ENCODE results near the gene LMBRD1.

The LMBRD1 gene

DNA sequence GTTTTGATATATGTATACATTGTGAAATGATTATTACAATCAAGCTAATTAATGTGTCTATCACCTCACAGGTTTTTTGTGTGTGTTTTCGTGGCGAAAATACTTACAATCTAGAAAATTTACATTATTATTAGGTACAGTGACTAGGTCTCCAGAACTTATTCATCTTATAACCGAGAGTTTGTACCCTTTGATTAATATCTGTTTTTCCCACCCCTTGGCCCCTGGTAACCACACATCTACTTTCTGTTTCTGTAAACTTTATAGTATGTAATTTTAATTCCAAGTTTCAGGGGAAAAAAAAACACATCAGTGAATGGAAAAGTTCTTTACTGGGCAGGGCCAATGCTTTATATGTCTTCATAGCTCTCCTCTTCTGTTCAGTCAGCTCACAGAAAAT is 131.4 kb downstream of the LMBRD1 start (continued):
- TF ChIP-seq, protein P1, sequence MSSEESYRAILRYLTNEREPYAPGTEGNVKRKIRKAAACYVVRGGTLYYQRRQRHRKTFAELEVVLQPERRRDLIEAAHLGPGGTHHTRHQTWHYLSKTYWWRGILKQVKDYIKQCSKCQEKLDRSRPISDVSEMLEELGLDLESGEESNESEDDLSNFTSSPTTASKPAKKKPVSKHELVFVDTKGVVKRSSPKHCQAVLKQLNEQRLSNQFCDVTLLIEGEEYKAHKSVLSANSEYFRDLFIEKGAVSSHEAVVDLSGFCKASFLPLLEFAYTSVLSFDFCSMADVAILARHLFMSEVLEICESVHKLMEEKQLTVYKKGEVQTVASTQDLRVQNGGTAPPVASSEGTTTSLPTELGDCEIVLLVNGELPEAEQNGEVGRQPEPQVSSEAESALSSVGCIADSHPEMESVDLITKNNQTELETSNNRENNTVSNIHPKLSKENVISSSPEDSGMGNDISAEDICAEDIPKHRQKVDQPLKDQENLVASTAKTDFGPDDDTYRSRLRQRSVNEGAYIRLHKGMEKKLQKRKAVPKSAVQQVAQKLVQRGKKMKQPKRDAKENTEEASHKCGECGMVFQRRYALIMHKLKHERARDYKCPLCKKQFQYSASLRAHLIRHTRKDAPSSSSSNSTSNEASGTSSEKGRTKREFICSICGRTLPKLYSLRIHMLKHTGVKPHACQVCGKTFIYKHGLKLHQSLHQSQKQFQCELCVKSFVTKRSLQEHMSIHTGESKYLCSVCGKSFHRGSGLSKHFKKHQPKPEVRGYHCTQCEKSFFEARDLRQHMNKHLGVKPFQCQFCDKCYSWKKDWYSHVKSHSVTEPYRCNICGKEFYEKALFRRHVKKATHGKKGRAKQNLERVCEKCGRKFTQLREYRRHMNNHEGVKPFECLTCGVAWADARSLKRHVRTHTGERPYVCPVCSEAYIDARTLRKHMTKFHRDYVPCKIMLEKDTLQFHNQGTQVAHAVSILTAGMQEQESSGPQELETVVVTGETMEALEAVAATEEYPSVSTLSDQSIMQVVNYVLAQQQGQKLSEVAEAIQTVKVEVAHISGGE (tag by site-specific recombination; conservative IDR thresholded peaks at IDR 0.05; ENCODE audit: low read depth), result no peak
- TF ChIP-seq ZNF202 (tag by site-specific recombination; IDR thresholded peaks at IDR 0.05; ENCODE audit: borderline replicate concordance) (no peak), GLIS2 (tag by site-specific recombination; IDR thresholded peaks at IDR 0.05) (no peak), GLI4 (tag by site-specific recombination; IDR thresholded peaks at IDR 0.05) (no peak), ZFP3 (tag by site-specific recombination; IDR thresholded peaks at IDR 0.05; ENCODE audit: low read depth) (no peak)

DNA sequence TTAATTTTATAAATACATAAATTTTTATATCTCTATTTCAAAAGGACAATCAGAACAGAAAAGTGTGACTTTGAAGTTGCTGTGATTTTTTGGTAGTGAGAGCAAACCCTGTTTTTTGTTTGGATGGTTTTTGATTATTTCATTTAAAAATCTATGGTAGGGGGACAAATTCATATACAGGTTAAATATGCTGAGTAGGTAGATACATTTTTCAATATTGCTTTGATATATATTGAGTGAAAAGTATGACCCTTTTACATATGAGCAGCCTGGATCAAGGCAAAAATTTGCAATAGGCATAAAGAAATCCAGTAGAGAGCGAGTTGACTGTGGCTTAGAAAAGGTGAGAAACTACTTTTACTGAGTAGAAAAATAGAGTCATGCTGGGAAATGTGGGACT is 132.3 kb downstream of the LMBRD1 start:
- Histone ChIP-seq H3K4me3 (ENCODE audit: low read depth, low read length) (no peak overlapping the region), H3K27ac (ENCODE audit: extremely low read depth, low read depth, low read length) (no peak overlapping the region), H3K9me3 (ENCODE audit: control insufficient read depth, insufficient read depth, low read depth, low read length) (no peaks in the 10 kb centered on the region), H3K4me1 (ENCODE audit: control insufficient read depth, insufficient read depth, low read length) (no peaks in the 10 kb centered on the region), H3K36me3 (ENCODE audit: control insufficient read depth in 2 of 2, insufficient read depth in 1 of 2, low read length in 2 of 2) (no peaks in the 10 kb centered on the region)
- no peak for TF ChIP-seq ZNF184 (tag by site-specific recombination; IDR thresholded peaks at IDR 0.05)
- TF ChIP-seq ZNF624 (tag by site-specific recombination; IDR thresholded peaks at IDR 0.05), result no peak
- TF ChIP-seq IKZF3 (tag by site-specific recombination; IDR thresholded peaks at IDR 0.05), result no peak
- TF ChIP-seq, protein P2, sequence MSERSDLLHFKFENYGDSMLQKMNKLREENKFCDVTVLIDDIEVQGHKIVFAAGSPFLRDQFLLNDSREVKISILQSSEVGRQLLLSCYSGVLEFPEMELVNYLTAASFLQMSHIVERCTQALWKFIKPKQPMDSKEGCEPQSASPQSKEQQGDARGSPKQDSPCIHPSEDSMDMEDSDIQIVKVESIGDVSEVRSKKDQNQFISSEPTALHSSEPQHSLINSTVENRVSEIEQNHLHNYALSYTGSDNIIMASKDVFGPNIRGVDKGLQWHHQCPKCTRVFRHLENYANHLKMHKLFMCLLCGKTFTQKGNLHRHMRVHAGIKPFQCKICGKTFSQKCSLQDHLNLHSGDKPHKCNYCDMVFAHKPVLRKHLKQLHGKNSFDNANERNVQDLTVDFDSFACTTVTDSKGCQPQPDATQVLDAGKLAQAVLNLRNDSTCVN (tag by site-specific recombination; optimal IDR thresholded peaks at IDR 0.05), result no peak
- no peak for TF ChIP-seq MEIS1 (CRISPR knock-in tag; IDR thresholded peaks at IDR 0.05; ENCODE audit: borderline replicate concordance)
- no peak for TF ChIP-seq ZNF404 (tag by site-specific recombination; IDR thresholded peaks at IDR 0.05)
- TF ChIP-seq ZNF354C (tag by site-specific recombination; IDR thresholded peaks at IDR 0.05; ENCODE audit: borderline replicate concordance, low read depth), result no peak
- TF ChIP-seq ZNF830 (tag by site-specific recombination; IDR thresholded peaks at IDR 0.05; ENCODE audit: low read depth), result no peak
- TF ChIP-seq YY1 (tag by site-specific recombination; IDR thresholded peaks at IDR 0.05), result no peak
- TF ChIP-seq, protein P3, sequence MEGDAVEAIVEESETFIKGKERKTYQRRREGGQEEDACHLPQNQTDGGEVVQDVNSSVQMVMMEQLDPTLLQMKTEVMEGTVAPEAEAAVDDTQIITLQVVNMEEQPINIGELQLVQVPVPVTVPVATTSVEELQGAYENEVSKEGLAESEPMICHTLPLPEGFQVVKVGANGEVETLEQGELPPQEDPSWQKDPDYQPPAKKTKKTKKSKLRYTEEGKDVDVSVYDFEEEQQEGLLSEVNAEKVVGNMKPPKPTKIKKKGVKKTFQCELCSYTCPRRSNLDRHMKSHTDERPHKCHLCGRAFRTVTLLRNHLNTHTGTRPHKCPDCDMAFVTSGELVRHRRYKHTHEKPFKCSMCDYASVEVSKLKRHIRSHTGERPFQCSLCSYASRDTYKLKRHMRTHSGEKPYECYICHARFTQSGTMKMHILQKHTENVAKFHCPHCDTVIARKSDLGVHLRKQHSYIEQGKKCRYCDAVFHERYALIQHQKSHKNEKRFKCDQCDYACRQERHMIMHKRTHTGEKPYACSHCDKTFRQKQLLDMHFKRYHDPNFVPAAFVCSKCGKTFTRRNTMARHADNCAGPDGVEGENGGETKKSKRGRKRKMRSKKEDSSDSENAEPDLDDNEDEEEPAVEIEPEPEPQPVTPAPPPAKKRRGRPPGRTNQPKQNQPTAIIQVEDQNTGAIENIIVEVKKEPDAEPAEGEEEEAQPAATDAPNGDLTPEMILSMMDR (tag by site-specific recombination; IDR thresholded peaks at IDR 0.05), result no peak
- no peak for TF ChIP-seq ZFP3 (tag by site-specific recombination; IDR thresholded peaks at IDR 0.05; ENCODE audit: low read depth)
- no peak for TF ChIP-seq KLF10 (tag by site-specific recombination; IDR thresholded peaks at IDR 0.05)
- no peak for TF ChIP-seq ZNF37A (tag by site-specific recombination; IDR thresholded peaks at IDR 0.05)
- TF ChIP-seq, protein P4, sequence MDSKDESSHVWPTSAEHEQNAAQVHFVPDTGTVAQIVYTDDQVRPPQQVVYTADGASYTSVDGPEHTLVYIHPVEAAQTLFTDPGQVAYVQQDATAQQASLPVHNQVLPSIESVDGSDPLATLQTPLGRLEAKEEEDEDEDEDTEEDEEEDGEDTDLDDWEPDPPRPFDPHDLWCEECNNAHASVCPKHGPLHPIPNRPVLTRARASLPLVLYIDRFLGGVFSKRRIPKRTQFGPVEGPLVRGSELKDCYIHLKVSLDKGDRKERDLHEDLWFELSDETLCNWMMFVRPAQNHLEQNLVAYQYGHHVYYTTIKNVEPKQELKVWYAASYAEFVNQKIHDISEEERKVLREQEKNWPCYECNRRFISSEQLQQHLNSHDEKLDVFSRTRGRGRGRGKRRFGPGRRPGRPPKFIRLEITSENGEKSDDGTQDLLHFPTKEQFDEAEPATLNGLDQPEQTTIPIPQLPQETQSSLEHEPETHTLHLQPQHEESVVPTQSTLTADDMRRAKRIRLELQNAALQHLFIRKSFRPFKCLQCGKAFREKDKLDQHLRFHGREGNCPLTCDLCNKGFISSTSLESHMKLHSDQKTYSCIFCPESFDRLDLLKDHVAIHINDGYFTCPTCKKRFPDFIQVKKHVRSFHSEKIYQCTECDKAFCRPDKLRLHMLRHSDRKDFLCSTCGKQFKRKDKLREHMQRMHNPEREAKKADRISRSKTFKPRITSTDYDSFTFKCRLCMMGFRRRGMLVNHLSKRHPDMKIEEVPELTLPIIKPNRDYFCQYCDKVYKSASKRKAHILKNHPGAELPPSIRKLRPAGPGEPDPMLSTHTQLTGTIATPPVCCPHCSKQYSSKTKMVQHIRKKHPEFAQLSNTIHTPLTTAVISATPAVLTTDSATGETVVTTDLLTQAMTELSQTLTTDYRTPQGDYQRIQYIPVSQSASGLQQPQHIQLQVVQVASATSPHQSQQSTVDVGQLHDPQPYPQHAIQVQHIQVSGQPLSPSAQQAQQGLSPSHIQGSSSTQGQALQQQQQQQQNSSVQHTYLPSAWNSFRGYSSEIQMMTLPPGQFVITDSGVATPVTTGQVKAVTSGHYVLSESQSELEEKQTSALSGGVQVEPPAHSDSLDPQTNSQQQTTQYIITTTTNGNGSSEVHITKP (tag by site-specific recombination; IDR thresholded peaks at IDR 0.05), result no peak
- TF ChIP-seq ZNF266 (tag by site-specific recombination; IDR thresholded peaks at IDR 0.05; ENCODE audit: low read depth), result no peak
- no peak for TF ChIP-seq MYNN (tag by site-specific recombination; IDR thresholded peaks at IDR 0.05; ENCODE audit: borderline replicate concordance)
- TF ChIP-seq ZBTB48 (tag by site-specific recombination; IDR thresholded peaks at IDR 0.05), result no peak
- no peak for TF ChIP-seq ZNF555 (tag by site-specific recombination; conservative IDR thresholded peaks at IDR 0.05)
- CTCF ChIA-PET, result no interaction called here
- POLR2A ChIA-PET, result no interaction called here
